Activated T-cell treated with anti-CD3 and anti-CD28 coated beads, Interleukin-2, amount 50 U/mL, for 24 hours (primary cell): ENCODE results near the gene GRK3.
A peak's percentile ranks its signal among the peaks of the same experiment; 100 is the strongest.
"Not testable (repeated sequence)": the region's sequence is repeated elsewhere in the genome, so short reads cannot be mapped to it uniquely, and the experiment has no call there.

ENCODE experiments used
- DNase-seq: peaks from one replicate; pipeline ENCODE4 v3.0.0-alpha.2; 2020
- H3K27ac Mint-ChIP-seq: 2 replicates; pipeline ENCODE4 v1.8.0; 2020; ENCODE audit warnings: mild to moderate bottlenecking, mixed read lengths
- H3K27me3 Mint-ChIP-seq: 2 replicates; pipeline ENCODE4 v1.8.0; 2020; ENCODE audit warnings: mixed read lengths
- H3K36me3 Mint-ChIP-seq: 2 replicates; pipeline ENCODE4 v1.8.0; 2020; ENCODE audit warnings: low read depth, mixed read lengths
- H3K4me1 Mint-ChIP-seq: 2 replicates; pipeline ENCODE4 v1.8.0; 2020; ENCODE audit warnings: low read depth, mixed read lengths
- H3K4me3 Mint-ChIP-seq: 2 replicates; pipeline ENCODE4 v1.8.0; 2020; ENCODE audit warnings: mild to moderate bottlenecking, moderate library complexity, mixed read lengths
- H3K9me3 Mint-ChIP-seq: 2 replicates; pipeline ENCODE4 v1.8.0; 2020; ENCODE audit warnings: mixed read lengths

Gene GRK3

DNA sequence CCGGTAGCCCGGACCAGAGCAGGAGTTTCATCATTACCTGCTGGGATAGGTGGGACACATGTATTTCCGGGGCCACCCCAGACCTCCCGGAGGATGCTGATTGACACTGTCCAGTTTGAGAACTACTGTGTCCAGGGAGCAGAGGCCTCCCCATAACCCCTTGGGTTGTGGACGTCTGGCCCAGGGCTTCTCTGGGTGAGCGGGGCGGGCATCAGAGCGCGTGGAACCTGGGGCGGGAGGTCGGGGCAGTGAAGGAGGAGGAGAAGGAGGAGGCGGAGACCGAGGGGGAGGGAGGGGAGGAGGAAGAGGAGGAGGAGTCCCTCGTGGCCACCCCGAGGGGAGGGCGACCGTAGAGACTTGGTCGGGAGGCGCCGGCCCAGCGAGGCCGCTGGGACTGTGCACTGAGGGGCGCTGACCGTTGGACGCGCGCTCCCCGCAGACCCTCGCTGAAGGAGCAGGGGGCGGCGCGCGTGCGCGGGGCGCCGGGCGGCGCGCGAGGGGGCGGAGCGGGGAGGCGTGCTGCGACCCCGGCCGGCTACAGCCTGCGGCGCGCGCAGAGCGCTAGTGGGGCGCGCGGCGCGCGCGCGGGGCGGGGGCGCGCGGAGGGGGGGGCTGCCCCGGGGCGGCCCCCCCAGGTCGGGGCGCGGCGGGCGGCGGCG lies at the start of gene GRK3:
Gene GRK3, plus strand, starts transcription at position 356 of the 659 bp plus-strand sequence. CDS start 366 bp downstream, outside the sequence.
- peak within 1 kb of the TSS; percentile 84 for H3K4me3 Mint-ChIP-seq
- H3K27ac Mint-ChIP-seq: peak within 1 kb of the TSS; percentile 88
- DNase-seq: peak; percentile 78
- peaks cover 33% of the 10 kb centered on the region for H3K4me1 Mint-ChIP-seq
- no peaks in the 10 kb centered on the region for H3K36me3 Mint-ChIP-seq
- peaks cover 36% of the 10 kb centered on the region for H3K27me3 Mint-ChIP-seq
- no peaks in the 10 kb centered on the region for H3K9me3 Mint-ChIP-seq

DNA sequence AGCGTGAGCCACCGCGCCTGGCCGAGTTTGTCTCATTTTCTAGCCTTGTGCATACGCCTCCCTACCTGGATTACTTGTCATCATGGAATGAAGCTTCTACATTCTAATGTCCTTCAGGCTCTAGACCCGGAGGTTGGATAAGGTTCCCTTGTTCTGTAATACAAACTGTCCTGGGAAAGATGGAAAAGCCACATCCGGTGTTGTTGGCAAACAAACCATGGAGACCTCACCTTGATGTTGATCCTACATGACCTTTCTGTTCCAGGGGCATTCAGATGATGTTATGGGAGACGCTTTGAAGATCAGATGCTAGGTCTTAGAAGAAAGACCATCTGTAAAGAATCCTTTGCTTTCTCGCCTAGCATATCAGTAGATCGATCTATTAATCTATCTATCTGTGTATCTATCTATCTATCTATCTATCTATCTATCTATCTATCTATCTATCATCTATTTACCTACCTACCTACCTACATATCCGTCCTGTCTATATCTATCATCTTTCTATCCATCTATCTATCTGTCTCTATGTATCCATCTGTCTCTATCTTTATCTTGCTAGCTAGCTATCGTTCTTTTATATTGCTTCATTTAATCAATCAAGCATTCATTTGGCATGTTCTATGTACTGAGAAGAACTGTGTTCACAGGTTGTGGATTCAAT lies 46.3 kb upstream of the GRK3 start:
- Mint-ChIP-seq H3K27me3 (peaks cover 17% of the 10 kb centered on the region), H3K36me3 (no peaks in the 10 kb centered on the region), H3K27ac (no peak overlapping the region)

DNA sequence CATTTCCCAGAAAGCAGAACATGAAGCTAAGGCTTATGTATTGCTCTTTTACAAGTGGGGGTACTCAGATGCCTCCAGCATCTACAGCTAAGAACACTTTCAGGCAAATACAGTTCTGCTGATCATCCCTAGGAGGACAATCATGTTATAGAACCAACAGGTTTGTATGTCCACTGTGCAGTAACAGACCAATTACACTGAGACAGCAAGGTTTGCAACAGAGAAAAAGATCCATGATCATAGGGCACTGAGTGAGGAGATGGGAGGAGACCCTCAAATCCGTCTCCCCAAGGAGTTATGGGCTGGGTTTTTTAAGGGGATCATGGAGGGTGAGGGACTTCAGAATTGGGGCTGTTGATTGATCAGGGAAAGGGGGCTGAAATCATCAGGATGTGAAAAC lies 39.1 kb upstream of the GRK3 start:
- Mint-ChIP-seq H3K36me3 (no peaks in the 10 kb centered on the region), H3K27ac (no peak overlapping the region), H3K4me1 (no peaks in the 10 kb centered on the region), H3K4me3 (no peak overlapping the region), H3K27me3 (peaks cover 30% of the 10 kb centered on the region), H3K9me3 (peaks cover 14% of the 10 kb centered on the region)
- DNase-seq: no peak

More for the DNA sequence above, 46.3 kb upstream of the GRK3 start:
- DNase-seq: no peak
- Mint-ChIP-seq H3K9me3 (peaks cover 4% of the 10 kb centered on the region), H3K4me1 (no peaks in the 10 kb centered on the region), H3K4me3 (no peak overlapping the region)

DNA sequence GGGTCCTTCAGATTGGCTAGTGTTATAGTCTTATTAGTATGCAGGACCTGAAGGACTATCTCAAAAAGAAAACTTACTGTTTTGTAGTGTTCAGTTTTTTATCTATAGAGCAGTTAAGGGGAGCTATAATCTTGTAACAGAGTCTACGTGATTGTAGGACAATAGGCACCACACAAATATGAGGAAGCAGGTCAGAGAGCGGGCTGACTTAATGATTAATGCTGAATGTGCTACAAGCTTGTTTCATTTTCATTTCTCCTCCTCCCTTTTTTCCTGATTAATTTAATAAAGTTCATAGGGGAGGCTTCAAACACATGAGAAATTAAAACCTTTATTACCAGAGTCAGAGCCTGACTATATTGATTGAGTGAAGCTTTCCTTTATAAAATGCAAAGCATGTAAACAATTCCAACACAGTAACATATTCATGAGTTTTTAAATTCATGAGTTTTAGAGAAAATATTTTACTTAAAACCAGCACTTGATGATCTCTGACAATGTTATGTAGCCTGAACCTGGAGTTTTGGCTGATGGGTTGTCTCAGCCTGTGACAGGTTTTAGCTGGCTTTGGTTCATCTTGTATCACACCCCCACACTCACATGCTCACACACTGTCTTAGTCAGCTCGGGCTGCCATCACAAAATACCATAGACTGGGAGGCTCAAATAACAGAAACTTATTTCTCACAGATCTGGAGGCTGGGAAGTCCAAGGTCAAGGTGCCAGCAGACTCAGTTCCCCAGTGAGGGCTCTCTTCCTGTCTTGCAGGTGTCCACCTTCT lies 38.5 kb upstream of the GRK3 start:
- not testable (repeated sequence) for DNase-seq, H3K4me1 Mint-ChIP-seq, H3K27ac Mint-ChIP-seq, H3K36me3 Mint-ChIP-seq, H3K4me3 Mint-ChIP-seq
- Mint-ChIP-seq H3K27me3 (peaks cover 35% of the 10 kb centered on the region), H3K9me3 (peaks cover 14% of the 10 kb centered on the region)

DNA sequence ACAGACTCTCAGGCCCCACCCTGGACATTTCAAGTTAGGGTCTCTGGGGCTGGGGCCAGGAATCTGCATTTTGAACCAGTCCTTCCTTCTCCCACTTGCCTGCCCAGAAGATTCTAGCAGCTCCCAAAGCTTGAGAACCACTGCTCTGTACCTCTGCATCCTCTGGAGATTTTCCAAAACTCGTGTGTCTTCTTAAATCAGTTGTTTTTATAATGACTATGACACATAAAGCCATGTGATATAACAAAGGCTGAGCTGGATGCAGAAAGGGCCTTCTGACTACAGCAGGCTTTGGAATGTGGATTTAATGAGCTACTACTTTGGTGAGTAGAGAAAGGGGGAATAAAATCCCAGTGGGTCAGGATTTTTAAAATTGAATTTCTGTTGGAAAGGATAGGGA lies 37.5 kb upstream of the GRK3 start:
- H3K27ac Mint-ChIP-seq, H3K36me3 Mint-ChIP-seq, H3K4me1 Mint-ChIP-seq, H3K4me3 Mint-ChIP-seq, DNase-seq: not testable (repeated sequence)
- Mint-ChIP-seq H3K9me3 (peaks cover 14% of the 10 kb centered on the region), H3K27me3 (peaks cover 42% of the 10 kb centered on the region)

DNA sequence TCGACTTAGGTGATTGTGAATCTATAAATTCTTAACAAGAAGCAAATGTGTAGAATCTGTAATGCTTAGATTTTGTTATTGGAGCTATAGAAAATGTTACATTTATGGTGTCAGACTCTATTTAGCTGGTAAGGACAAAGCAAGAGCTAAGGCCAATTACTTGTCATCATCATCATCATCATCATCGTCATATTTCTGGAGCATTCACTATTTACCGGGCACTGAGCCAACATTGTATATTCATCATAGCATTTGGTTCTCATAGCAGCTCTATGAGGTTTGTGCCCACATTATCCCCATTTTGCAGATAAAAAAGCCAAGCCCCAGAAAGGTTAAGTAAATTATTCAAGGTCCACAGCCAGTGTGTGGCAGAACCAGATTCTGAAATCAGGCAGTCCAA lies 36.4 kb upstream of the GRK3 start:
- H3K4me1 Mint-ChIP-seq, H3K27ac Mint-ChIP-seq, DNase-seq, H3K4me3 Mint-ChIP-seq, H3K36me3 Mint-ChIP-seq: not testable (repeated sequence)
- peaks cover 11% of the 10 kb centered on the region for H3K9me3 Mint-ChIP-seq
- peaks cover 47% of the 10 kb centered on the region for H3K27me3 Mint-ChIP-seq

DNA sequence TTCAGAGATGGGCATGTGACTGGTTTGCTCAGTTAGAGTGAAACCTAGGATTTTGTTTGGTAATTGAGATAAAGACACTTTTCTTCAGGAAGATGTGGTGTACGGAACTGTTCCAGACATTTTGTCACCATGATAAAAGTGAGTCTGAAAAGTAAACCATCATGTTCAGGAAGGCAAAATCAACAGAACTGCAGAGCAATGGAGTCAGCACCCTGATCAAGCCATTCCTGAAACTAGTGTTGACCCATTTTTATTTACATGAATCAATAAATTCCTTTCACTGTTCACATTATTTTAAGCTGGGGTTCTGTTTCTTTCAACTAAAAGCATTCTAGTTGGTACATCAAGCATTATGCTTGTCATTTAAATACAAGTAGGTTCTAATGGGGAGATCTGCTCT lies 35.4 kb upstream of the GRK3 start:
- H3K4me3 Mint-ChIP-seq, H3K4me1 Mint-ChIP-seq, DNase-seq, H3K27ac Mint-ChIP-seq, H3K36me3 Mint-ChIP-seq: not testable (repeated sequence)
- H3K27me3 Mint-ChIP-seq: peaks cover 53% of the 10 kb centered on the region
- peaks cover 11% of the 10 kb centered on the region for H3K9me3 Mint-ChIP-seq

DNA sequence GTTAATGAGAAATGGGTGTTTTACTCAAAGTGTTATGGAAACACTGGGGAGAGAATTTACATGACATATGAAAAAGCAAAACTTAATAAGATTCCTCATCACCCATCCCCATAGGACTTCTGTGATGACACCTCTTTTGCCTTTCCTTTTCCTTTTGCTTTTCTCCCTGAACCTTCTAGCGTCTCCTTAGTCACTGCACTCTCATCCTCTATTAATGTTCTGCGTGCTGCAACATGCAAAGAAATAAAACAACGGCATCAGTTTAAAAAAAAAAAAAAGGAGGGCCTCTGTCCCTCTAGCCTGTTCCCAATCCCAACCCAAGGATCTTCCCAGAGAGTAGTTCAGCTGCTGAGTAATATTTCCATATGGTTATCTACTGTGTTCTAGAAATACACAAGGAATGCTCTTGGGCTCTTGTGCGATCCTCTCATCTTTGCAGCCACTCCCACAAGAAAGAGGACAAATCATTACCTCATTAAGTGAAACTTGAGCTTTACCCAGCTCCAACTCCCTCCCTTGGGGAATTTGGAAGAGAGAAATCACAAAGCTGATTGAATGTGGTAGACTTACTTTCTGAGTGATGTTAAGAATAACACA lies 34.8 kb upstream of the GRK3 start:
- H3K4me1 Mint-ChIP-seq: not testable (repeated sequence)

DNA sequence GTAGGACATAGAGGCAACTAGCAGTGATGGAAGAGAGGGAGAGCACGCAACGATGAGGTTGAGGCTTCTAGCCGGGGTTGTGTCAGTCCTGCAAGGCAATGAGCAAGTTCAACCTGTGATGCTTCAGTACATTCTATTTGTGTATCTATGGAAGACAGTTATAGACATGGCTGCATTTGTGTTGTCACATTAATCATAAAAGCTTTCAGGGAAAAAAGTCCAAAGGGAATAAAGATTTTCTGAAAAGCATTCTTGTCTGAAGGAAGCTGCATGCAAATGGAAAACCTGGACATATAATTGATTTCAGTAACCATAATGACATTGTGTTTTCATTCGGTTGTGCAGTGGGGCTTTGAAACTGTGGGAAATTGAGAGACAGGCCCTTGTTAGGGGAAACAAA lies 32.8 kb upstream of the GRK3 start:
- H3K4me3 Mint-ChIP-seq, H3K4me1 Mint-ChIP-seq, DNase-seq, H3K27ac Mint-ChIP-seq, H3K36me3 Mint-ChIP-seq, H3K9me3 Mint-ChIP-seq: not testable (repeated sequence)
- H3K27me3 Mint-ChIP-seq: peaks cover 59% of the 10 kb centered on the region

More for the DNA sequence above, 34.8 kb upstream of the GRK3 start:
- DNase-seq, H3K27ac Mint-ChIP-seq, H3K36me3 Mint-ChIP-seq, H3K4me3 Mint-ChIP-seq: not testable (repeated sequence)
- peaks cover 10% of the 10 kb centered on the region for H3K9me3 Mint-ChIP-seq
- H3K27me3 Mint-ChIP-seq: peaks cover 54% of the 10 kb centered on the region

DNA sequence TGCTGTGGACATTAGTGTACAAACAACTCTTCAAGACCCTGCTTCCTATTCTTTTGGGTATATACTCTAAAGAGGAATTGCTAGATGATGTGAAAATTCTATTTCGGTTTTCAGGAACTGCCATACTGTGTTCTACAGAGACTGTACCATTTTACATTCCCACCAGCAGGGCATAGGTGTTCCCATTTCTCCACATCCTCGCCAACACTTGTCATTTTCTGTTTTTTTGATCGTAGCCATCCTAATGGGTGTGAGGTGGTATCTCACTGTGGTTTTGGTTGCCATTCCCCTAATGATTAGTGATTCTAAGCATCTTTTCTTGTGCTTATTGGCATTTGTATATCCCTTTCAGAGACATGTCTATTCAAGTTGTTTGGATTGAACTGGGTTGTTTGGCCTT lies 29.8 kb upstream of the GRK3 start:
- no peaks in the 10 kb centered on the region for H3K9me3 Mint-ChIP-seq
- no peak overlapping the region for H3K27ac Mint-ChIP-seq
- H3K4me1 Mint-ChIP-seq: no peaks in the 10 kb centered on the region
- H3K27me3 Mint-ChIP-seq: peaks cover 51% of the 10 kb centered on the region
- H3K4me3 Mint-ChIP-seq: no peak overlapping the region
- H3K36me3 Mint-ChIP-seq: no peaks in the 10 kb centered on the region
- DNase-seq: no peak

DNA sequence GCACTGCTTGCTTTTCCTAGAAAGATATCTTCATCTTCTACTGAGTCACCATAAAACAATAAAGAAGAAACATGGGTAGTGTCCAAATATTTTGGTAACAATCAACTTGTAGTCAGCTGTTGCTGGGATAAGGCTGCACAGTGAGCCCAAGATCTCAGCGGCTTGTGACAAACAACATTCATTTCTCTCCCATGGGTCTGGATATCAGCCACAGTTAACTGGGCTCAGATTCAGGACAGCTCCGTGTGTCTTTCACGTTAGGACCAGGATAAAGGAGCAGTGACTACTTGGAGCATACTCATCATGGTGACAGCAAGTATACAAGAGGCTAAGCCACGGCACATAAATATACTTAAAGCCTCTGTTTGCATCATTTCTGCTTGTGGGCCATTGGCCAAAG lies 27.9 kb upstream of the GRK3 start:
- no peaks in the 10 kb centered on the region for H3K4me1 Mint-ChIP-seq
- DNase-seq: no peak
- no peaks in the 10 kb centered on the region for H3K9me3 Mint-ChIP-seq
- H3K27me3 Mint-ChIP-seq: peaks cover 37% of the 10 kb centered on the region
- H3K36me3 Mint-ChIP-seq: no peaks in the 10 kb centered on the region
- no peak overlapping the region for H3K4me3 Mint-ChIP-seq
- H3K27ac Mint-ChIP-seq: no peak overlapping the region

DNA sequence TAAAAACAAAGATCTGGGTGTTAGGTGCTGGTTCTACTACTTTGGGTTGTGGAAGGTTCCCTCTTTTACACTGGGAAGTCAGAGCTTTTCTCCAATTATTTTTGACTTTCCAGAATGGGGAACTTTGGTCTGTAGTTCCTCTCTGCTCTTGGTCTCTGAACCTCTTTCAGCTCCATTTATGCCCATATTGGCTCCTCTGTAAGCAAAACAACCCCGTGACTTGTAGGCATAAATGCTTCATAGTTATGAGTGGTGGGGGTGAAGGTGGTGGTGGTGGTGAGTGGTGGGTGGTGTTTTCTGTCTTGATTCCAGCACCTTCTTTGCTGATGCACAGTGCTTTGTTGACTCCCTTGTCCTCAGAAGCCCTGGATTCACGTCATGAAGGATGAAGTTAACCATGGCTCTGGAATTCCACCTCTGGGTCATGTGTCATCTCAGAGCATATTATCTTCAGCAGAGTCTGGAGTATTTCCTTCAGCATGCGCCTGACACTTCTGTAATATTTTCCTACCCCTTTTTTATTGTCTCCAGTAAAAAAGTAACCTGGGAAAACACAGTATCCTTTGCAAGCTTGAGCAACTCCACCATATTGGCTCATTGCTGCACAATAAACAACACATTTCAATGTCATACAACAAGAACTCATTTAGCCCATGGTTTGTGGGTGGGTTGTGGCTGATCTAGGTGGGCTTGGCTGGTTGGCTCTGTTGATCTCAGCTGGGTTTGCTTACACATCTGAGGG lies 24.1 kb upstream of the GRK3 start:
- Mint-ChIP-seq H3K9me3 (no peaks in the 10 kb centered on the region), H3K27me3 (peaks cover 16% of the 10 kb centered on the region), H3K4me3 (no peak overlapping the region), H3K4me1 (peaks cover 3% of the 10 kb centered on the region), H3K27ac (no peak overlapping the region), H3K36me3 (no peaks in the 10 kb centered on the region)
- no peak for DNase-seq

DNA sequence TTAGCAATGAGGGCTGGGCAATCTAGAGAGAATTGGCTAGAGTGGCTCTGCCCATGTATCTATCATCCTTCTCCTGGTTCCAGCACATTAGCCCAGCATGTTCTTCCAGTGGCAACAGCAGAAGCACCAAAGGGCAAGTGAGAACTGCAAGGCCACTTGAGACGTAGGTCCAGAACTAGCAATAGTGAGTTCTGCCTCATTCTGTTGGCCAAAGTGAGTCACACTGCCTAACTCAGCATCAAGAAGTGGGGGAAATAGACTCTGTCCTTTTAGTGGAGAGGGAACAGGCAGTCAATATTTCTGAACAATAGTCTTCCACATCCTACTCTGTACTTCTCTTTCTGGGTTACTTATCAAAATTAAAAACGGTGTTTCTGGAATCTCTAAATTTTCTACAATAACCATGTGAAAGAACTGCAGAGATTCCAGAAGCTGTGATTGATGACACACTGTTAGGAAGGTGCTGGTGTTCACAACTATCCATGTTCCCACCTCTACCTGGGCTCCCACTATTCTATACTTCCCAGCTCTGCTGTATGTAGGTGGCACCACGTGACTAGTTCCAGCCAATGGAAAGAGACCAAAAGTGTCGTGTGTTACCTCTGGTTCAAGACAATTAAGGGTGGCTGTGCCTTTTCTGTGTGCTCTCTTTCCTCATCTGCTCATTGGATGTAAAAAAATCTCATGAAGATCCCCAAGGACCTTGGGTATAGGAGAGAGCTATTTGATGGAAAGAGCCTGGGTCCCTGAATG lies 23.4 kb upstream of the GRK3 start:
- no peaks in the 10 kb centered on the region for H3K9me3 Mint-ChIP-seq
- H3K4me1 Mint-ChIP-seq: peaks cover 3% of the 10 kb centered on the region
- H3K36me3 Mint-ChIP-seq: no peaks in the 10 kb centered on the region
- H3K4me3 Mint-ChIP-seq: no peak overlapping the region
- H3K27me3 Mint-ChIP-seq: peaks cover 21% of the 10 kb centered on the region
- DNase-seq: no peak
- H3K27ac Mint-ChIP-seq: no peak overlapping the region
